HG03565 (cell line): ENCODE data around the gene NPY5R.

Experiments
- ATAC-seq: cut with Tn5 transposase; IDR thresholded peaks from one replicate; pipeline ENCODE4 v1.9.1; 2021; ENCODE audit warnings: mild to moderate bottlenecking, moderate library complexity; ENCODE audit not compliant: unreplicated experiment

The NPY5R gene

DNA sequence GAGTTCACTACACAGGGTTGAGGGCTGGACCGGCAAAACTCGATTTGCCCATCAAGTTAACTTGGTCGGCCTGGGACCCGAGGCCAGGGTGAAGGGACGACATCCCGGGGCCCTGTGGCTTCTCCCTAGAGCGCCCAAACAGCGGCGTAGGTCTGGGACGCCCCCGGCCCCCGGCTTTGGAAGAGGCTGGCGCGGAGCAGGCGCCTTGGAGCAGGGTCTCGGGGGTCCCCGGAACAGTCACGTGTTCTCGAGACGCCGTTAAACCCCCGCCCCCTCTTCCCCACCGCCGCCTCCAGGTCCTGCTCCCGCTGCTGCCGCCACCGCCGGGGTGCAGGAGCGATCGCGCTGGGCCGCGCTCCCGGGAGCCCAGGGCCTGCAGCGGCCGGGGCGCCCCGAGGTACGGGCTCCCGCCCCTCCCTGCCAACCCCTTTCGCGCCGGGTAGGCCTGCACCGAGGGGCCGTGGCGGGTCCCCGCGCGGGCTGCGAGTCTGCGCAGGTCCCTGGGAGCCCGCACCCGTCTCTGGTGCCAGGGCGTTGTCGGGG, at the start of gene NPY5R:
Gene NPY5R, plus strand, starts transcription at position 289 of the 543 bp plus-strand sequence. CDS start 6,382 bp downstream, outside the sequence.
- ATAC-seq: no peak

- ATAC-seq: no peak
Measured at GRCh38 chr4:163295138-163295537, 48.6 kb upstream of the NPY5R start.

- ATAC-seq: no peak
Measured at GRCh38 chr4:163300445-163300844, 43.2 kb upstream of the NPY5R start.

DNA sequence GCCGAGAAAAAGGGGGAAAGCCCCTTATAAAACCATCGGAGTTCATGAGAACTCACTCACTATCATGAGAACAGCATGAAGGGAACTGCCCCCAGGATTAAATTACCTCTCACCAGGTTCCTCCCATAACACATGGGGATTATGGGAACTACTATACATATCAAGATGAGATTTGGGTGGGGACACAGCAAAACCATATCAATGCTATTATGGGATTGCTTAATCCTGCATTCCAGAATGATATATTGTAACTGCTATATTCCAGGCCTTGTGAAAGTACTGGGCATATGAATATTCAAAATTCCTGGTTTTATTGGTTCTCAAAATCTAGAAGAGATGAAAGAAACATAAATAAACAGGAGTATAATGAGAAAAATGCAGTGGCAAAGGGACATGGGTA, 40.6 kb upstream of the NPY5R start:
- no peak for ATAC-seq

DNA sequence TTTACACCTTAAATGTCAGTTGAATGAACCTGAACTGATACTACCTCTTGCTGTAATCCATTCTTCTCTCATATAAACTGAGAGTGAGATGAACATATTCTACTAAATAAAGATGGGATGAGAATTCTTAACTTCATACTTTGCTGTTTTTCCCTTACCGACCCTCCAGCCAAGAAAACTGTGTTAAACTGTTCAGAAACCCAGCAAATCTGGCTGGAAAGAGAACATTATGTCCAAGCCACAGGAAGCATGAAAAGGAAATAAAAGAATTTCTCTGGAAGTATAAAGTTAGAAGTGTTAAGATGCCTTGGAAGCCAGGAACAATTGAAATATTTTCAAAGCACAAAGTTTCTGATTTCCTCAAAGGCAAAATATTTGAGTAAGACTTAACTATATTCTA, 34.2 kb upstream of the NPY5R start:
- no peak for ATAC-seq

DNA sequence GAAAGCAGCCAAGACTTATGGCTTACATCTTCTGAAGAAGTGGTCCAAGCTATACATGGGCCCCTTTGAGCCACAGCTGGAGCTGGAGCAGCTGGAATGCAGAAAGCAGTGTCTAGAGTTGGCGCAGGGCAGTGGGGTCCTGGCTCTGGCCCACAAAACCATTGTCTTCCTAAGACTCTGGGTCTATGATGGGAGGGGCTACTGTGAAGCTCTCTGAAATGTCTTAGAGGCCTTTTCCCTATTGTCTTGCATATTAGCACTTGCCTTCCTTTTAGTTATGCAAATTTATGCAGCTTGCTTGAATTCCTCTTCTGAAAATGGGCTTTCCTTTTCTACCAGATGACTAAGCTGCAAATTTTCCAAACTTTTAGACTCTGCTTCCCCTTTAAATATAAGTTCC, 26.6 kb upstream of the NPY5R start:
- no peak for ATAC-seq

DNA sequence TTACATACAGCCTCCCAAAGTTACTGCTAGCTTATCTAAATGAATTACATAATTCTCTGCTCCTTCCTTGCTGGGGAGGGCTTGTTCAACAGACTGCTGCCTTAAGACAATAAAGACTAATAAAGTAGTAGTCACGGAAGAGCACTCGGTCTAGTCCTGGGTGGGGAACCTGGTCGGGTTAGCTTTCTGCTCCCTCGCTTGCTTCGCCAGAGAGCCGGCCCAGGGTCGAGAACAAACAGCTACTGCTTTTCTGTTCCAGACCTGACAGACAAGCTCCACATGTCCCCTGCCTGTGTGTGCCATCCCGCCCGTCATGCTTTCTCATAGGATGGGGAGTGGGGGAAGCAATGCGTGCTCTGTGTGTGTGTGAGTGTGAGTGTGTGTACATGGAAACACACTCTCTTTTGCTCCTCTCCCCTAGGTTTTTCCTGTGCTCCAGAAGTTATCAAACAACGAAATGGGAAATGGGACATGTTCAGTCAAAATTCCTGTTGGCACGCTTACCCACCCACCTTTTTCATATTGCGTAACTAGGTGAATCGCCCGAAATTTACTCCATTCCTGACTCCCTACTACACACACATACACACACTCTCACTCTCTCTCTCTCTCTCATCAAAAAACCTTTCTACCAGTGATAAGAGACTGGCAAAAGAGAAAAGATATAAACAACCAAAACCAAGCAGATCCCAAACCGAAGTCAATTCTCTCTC, 12.6 kb upstream of the NPY5R start:
- ATAC-seq: no peak

GRCh38 chr4:163331629-163332376, 11.9 kb upstream of the NPY5R start:
- ATAC-seq: no peak

DNA sequence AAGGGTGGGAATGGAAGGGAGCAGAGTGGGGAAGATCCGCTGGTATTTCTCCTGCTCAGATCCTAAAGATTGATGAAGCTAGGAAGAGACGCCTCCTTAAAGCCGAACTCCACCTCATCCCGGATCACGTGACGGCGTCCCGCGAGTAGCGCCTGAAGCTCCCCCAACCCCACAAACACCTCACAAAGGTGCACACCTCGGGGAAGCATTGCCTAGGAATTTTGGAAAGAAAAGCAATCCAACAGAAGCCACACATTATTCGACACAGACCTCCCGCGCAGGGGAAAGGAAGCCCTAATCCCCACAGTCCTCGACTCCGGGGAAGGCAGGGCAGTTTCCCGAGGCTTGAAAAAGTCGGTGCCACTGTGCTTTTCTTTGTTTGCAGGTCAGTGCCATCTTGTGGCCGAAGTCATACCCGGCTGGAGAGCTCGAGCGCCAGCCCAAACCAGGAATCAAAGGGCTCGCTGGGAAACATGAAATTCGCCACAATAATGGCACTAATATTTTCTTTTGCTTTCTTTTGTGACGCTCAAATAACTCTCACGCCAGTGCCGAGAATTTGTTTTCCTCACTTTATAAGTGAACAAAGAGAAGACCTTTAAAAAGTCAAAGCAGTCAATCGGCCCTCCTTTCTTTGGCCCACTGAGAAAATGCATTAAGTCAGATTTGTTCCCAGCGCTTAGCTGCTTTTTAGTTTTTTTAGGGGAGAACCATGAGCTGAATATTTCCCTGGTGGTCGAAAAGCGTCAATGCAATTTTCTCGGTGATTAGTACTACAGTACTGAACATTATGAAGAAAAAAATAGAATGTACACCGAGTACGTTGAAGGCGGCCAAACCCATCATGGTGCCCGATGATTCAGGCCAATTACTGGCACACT, 10.9 kb upstream of the NPY5R start, which contains the start of gene NPY1R:
Gene NPY1R, minus strand, starts transcription at position 71 of the 881 bp plus-strand sequence. CDS start 6,042 bp downstream, outside the sequence.
- ATAC-seq: peak; percentile 63

- no peak for ATAC-seq
Measured at GRCh38 chr4:163335384-163335783, 8.3 kb upstream of the NPY5R start.

DNA sequence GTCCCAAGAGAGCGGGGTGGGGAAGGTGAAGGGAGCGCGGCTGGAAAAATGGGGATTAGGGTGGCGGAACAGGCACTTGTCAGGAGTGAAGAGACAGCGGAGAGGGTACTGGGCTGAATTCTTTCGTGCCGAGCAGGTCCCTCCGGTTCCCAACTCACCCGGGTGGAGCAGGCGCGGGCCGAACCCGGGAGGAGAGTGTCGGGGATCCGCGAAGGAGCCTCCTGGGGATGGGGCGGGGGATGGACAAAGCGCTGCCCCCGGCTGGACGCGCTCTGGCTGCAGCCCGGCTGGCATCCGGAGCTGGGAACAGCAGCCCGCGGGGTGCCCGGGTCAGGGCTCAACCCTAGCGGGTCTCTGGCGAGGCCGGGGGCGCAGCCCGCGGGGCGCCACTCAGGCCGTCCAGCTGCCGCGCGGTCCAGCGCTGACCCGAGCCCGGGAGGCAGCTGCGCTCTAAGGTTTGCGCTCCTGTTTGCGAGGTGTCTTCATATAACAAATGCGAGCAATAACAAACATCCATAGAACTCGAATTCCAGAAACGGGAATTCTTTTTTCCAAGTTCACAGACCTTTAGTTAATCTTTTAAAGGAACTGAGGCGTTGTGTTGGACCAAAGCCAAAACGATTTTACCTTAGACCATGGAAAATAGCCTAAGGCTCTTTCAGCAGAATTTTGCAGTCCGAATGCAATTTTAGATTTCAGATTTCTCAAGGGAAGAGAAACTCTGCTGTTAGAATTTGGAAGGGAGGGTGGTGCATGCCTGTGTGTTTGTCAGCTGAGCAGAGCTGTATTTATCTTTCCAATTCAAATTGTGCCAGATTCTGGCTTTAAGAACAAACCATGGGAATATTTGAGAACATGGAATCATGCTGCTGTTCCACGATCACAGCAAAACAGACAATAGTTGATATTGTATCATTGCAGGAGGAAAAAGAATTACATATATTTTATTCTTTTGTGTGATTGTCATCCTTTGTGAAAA, 744 bp downstream of the NPY5R start:
- ATAC-seq: no peak

- no peak for ATAC-seq
Measured at GRCh38 chr4:163350672-163351071, 7.0 kb downstream of the NPY5R start.

DNA sequence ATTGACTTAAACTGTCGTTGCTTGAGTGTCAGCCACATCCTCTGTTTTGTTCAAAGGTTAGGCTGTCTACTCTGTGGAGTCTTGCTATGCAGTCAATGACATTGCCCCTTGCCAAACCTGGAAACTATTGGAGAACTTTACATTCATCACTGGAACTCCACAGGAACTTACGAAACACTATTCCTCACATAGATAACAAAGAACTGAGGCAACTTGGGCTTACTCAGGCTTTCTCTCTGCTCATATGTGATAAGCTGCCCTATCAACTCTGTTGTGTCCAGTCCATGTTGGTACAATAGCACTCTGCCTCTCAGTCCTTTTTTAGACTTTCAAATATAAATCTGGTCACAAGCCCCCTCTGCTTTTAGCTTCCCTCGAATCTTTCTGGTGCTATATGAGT, 9.4 kb downstream of the NPY5R start:
- no peak for ATAC-seq

DNA sequence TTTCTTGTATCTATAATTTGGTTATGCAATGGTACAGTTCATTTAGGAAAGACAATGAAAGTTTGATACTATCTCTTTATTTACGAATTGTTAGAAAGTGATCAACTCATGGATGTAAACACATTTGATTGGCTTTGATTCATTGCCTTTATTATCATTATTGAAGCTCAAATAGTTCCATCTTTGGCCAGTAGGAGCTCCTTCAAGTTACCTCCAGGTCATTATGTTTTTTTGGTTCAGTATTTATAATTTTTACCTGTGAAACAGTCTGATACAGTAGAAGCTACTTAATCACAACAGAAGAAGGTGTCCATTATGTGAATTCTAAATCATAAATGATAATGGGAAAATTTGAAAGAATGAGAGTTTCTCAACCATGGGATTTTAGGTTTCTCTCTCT, 12.4 kb downstream of the NPY5R start:
- ATAC-seq: no peak

- ATAC-seq: no peak
Measured at GRCh38 chr4:163367651-163368050, 24.0 kb downstream of the NPY5R start.

- no peak for ATAC-seq
Measured at GRCh38 chr4:163372029-163372428, 28.3 kb downstream of the NPY5R start.

GRCh38 chr4:163378661-163379060, 35.0 kb downstream of the NPY5R start:
- no peak for ATAC-seq

GRCh38 chr4:163380703-163381102, 37.0 kb downstream of the NPY5R start:
- no peak for ATAC-seq

DNA sequence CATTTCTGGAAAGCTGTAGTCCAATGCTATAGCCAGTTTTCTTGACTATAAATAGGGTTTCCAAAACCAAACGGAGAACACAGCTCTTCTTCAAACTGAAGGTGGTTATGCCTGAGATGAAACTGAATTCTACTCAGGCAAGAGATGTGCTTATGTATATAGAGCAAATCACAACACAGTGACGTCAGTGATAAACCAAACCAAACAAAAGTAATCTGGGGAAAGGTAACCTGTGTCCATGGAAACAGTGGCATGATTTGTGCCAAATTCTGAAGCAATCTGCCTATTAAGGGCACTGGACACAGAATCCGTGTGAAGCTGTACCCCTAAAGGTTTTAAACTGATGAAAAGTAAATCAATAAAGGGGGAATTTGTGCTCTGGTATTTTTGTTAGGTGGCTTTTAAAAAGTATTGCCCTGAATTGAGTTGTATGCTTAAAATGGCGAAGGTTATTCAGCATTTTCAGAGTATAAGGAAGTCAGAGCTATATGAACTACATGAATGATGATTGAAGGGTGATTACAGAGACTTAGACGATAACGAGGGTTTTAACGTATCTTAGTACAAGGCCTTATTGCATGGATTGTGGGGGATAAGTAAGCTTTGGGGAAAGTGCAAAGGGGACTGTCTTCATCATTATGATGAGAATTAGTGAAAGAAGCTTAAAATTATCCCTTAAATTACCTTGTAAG, 38.6 kb downstream of the NPY5R start:
- no peak for ATAC-seq
